ENCODE results near the gene TEX35. TPM values are rescaled to one million over a fixed set of nuclear protein-coding genes. Genes with fewer than 3 reads are reported as not detected.

Gene TEX35
- total and polyA plus RNA-seq, 10 of the 15 experiments (the other 5 are each of a cell fraction or from before 2014, with no cell fraction given): not detected

DNA sequence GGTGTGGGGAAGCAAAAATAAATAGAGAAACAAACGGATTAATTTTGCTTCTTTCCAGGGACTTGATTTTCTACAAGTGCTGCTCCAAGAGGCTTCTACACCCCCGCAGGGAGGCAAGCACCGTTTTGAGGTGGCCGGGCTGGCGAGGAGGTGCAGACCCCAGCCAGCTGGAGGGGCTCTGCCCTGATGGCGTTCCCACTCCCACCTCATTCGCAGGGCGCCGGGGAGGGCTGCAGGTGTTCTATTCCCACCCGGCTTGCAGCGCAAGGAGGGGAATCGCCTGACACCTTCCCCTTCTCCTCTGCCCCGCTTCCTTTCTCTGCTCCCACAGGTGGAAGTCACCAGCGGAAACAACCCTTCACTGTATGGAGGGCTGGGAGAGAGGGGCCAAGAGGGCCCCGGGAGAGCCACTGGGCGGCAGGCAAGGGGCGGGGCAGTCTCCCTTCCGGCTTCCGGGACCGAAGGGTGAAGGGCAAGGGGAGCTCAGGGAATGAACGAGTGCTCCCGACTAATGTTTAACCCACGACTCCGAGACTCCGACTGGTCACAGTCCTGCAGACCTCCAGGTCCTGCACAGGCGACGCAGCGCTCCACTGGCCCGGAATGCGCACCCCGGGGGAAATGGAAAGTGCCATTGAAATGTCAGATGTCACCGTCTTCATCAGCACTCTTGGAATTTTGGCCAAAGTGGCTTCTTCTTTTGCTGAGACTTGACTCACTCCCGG, 29.1 kb downstream of the TEX35 start (continued):
- no peak for TF ChIP-seq MTA3 (IDR thresholded peaks at IDR 0.05; ENCODE audit: borderline replicate concordance, low read length)
- TF ChIP-seq NR2C1 (IDR thresholded peaks at IDR 0.05): peak; percentile 2; the same call in 1 of the 2 replicates
- 0 out of 2 replicates have a peak, but pooled peaks have one; percentile 36 for TF ChIP-seq GABPA (IDR thresholded peaks at IDR 0.05; ENCODE audit: low read depth)
- TF ChIP-seq, protein P1, sequence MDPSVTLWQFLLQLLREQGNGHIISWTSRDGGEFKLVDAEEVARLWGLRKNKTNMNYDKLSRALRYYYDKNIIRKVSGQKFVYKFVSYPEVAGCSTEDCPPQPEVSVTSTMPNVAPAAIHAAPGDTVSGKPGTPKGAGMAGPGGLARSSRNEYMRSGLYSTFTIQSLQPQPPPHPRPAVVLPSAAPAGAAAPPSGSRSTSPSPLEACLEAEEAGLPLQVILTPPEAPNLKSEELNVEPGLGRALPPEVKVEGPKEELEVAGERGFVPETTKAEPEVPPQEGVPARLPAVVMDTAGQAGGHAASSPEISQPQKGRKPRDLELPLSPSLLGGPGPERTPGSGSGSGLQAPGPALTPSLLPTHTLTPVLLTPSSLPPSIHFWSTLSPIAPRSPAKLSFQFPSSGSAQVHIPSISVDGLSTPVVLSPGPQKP (IDR thresholded peaks at IDR 0.05; ENCODE audit: low read depth, low read length): no peak
- TF ChIP-seq YY1 (IDR thresholded peaks at IDR 0.05; ENCODE audit: low read depth, low read length): no peak
- peak; percentile 30 for TF ChIP-seq E4F1 (IDR thresholded peaks at IDR 0.05; ENCODE audit: borderline replicate concordance, partially characterized antibody)
- TF ChIP-seq POLR2A (IDR thresholded peaks at IDR 0.05; ENCODE audit: low read depth, low read length): peak; percentile 29; the same call in 1 of the 2 replicates
- no peak for TF ChIP-seq SUPT20H (IDR thresholded peaks at IDR 0.05; ENCODE audit: borderline replicate concordance, control insufficient read depth, low read depth, low read length)
- 0 out of 2 replicates have a peak, but pooled peaks have one; percentile 12 for TF ChIP-seq IKZF1 (conservative IDR thresholded peaks at IDR 0.05)
- 0 out of 2 replicates have a peak, but pooled peaks have one; percentile 12 for TF ChIP-seq DPF2 (IDR thresholded peaks at IDR 0.05)
- TF ChIP-seq, protein P2, sequence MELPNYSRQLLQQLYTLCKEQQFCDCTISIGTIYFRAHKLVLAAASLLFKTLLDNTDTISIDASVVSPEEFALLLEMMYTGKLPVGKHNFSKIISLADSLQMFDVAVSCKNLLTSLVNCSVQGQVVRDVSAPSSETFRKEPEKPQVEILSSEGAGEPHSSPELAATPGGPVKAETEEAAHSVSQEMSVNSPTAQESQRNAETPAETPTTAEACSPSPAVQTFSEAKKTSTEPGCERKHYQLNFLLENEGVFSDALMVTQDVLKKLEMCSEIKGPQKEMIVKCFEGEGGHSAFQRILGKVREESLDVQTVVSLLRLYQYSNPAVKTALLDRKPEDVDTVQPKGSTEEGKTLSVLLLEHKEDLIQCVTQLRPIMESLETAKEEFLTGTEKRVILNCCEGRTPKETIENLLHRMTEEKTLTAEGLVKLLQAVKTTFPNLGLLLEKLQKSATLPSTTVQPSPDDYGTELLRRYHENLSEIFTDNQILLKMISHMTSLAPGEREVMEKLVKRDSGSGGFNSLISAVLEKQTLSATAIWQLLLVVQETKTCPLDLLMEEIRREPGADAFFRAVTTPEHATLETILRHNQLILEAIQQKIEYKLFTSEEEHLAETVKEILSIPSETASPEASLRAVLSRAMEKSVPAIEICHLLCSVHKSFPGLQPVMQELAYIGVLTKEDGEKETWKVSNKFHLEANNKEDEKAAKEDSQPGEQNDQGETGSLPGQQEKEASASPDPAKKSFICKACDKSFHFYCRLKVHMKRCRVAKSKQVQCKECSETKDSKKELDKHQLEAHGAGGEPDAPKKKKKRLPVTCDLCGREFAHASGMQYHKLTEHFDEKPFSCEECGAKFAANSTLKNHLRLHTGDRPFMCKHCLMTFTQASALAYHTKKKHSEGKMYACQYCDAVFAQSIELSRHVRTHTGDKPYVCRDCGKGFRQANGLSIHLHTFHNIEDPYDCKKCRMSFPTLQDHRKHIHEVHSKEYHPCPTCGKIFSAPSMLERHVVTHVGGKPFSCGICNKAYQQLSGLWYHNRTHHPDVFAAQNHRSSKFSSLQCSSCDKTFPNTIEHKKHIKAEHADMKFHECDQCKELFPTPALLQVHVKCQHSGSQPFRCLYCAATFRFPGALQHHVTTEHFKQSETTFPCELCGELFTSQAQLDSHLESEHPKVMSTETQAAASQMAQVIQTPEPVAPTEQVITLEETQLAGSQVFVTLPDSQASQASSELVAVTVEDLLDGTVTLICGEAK (IDR thresholded peaks at IDR 0.05; ENCODE audit: borderline replicate concordance): peak; percentile 57; the same call in 1 of the 2 replicates
- TF ChIP-seq NR2F1 (conservative IDR thresholded peaks at IDR 0.05): peak; percentile 46
- no peak for TF ChIP-seq CBX3 (IDR thresholded peaks at IDR 0.05; ENCODE audit: borderline replicate concordance, low read depth)
- peak; percentile 27; the same call in 1 of the 2 replicates for TF ChIP-seq MTA2 (IDR thresholded peaks at IDR 0.05; ENCODE audit: low read depth)

Measured in GM12878 (cell line).